NCI-H82 (cell line): ENCODE data around the gene TTYH1.
A peak's percentile ranks its signal among the peaks of the same experiment; 100 is the strongest.

Source experiments
- DNase-seq: peaks from one replicate; lab custom pipeline; 2025; lab: John Stamatoyannopoulos, UW

The TTYH1 gene

DNA sequence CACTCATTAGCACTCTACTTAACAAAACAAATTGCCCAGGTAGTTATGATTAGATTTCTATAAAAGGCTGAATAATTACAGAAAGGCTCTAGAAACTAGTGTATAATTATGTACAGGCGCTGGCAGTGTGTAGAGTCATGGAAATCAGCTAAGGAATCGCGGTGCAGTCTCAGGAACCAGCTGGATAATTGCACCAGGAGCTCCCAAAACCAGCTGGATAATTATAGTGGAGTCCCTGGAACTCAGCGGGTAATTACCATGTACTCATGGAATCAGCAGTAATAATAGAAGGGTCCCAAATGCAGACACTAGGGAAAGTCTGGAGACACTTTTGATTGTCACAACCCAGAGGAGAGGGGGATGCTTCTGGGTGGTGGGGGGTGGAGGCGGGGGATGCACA is 23.2 kb upstream of the TTYH1 start:
- no peak for DNase-seq

- DNase-seq = no peak
These were observed 21.9 kb upstream of the TTYH1 start for GRCh38 chr19:54393381-54393780.

GRCh38 chr19:54395685-54396084 is 19.6 kb upstream of the TTYH1 start:
- DNase-seq = no peak

DNA sequence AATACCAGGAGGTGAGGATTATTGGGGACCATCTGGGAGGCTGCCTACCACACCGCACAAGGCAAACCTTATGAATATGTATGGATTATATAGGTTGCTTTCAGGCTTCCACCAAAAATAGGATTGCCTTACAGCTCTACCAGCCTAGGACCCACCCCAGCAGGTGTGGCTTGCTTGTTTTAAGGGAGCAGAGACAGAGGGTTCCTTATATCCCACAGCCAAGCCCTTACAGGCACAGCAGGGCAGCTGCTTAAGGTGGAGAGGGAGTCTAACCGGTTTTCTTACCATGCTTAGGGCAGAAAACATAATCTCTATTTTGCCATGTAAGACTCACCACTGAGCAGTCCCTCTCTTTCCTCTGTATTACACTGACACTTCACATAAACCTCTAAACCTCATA is 16.1 kb upstream of the TTYH1 start:
- peak; percentile 62 for DNase-seq

DNA sequence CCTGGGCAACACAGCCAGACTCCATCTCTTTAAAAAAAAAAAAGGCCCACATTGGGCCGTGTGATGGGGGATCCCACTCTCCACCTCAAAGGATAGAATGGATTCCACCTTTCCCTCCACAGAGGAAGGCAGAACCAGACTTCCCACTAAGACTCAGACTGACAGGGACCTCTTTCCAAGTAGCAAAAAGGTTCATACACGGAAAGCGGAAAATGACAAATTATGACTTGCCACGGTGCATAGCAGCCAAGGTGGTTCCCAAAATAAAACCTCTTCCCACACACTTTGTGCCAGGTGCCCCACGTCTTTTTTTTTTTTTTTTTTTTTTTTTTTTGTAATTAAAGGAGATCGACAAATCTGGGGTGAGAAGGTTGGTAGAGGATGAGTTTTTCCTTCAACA is 14.4 kb upstream of the TTYH1 start:
- DNase-seq = no peak

GRCh38 chr19:54403054-54403453 is 12.2 kb upstream of the TTYH1 start:
- DNase-seq = no peak

GRCh38 chr19:54405628-54406027 is 9.6 kb upstream of the TTYH1 start:
- DNase-seq = no peak

- DNase-seq = no peak
These were observed 7.5 kb upstream of the TTYH1 start for GRCh38 chr19:54407780-54408179.

DNA sequence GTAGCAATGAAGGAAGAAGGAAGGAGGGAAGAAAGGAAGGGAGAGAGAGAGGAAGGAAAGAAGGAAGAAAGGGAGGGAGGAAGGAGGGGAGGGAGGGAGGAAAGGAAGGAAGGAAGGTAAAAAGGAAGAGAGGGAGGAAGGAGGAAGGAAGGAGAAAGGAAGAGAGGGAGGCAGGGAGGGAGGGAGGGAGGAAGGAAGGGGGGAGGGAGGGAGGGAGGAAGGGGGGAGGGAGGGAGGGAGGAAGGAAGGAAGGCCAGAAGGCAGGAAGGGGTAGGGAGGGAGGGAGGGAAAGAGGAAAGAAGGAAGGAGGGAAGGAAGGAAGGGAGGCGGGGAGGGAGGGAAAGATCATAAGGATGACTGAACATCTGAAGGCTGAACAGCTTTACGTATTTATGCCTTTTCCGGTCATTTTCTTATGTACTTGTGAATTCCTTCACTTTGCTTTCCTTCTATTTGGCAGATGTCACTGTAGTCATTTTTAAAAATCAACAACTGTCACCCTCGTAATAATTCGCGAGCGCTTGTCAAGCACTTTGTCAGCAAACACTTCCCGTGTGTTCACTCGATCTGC is 6.7 kb upstream of the TTYH1 start:
- no peak for DNase-seq

GRCh38 chr19:54411033-54411432 is 4.2 kb upstream of the TTYH1 start:
- no peak for DNase-seq

DNA sequence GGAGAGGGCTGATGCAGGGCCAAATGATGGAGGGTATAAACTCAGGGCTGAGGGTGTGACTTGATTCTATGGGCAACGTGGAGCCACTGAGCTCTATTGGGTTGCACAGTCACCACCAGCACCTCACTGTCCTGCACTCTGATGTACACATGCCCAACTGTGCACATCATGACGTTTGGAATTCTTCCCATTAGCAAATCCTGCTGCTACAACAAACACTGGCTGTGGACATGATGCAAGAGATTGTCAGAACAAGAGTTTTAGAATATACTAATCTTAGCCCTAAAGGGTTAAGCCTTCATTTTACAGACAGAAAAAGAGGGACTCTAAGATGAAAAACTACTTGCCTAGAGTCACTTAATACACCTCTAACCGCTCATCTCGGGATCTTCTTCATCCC is 2.4 kb upstream of the TTYH1 start:
- no peak for DNase-seq

- no peak for DNase-seq
These were observed 1.1 kb upstream of the TTYH1 start for GRCh38 chr19:54414156-54414555.

DNA sequence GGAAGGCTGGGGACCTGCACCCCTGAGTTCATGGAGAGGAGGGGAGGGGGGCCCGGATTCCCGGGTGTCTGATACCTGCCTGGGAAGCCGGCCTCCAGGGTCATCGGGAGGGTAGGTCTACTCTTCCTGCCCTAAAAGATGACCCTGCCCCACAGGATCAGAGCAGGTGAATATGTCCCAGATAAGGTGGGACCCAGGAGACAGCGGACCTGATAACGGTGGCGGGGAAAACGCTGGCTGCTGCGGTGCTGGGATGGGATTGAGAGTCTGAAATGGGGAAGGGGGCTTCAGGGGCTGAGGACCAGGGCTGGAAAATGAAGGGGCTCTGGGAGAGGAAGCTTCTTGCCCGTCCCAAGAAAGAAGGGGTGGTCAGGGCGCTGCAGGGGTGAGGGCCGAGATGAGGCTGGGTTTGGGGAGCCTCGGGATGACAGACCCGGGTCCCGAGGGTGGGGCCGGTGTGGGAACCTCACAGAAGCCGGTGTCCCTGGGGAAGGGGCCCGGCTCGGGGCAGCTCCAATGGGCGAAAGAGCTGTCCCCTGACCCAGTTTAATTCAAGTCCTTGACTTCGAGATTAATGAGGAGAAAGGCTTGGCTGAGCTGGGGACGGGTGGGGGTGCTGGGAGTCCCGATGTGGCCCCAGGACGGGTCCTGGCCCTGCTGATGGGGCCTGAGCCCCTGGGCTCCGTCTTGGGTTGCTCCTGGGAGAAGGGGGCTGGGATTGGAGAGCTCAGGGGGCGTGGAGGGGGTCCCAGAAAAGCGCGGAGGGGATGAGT is 823 bp downstream of the TTYH1 start:
- no peak for DNase-seq

GRCh38 chr19:54416695-54417491 is 1.6 kb downstream of the TTYH1 start:
- DNase-seq = no peak

GRCh38 chr19:54418030-54418929 is 3.0 kb downstream of the TTYH1 start:
- DNase-seq = no peak

- DNase-seq = no peak
These were observed 3.9 kb downstream of the TTYH1 start for GRCh38 chr19:54418930-54419800.

DNA sequence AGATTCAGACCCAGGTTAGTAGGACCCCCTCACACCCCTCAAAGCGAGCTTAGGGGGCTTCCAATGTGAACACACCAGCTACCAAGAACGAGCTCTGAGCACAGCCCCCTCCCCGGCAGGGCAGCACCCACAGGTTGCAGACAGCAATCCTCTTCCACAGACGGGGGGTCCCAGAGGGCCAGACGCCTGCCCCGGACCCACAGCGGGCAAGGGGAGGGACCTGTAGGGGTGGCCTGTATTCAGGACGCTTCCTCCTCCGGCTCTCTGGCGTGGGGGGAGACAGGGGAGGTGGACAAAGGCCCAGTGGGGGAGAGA is 4.8 kb downstream of the TTYH1 start:
- no peak for DNase-seq

DNA sequence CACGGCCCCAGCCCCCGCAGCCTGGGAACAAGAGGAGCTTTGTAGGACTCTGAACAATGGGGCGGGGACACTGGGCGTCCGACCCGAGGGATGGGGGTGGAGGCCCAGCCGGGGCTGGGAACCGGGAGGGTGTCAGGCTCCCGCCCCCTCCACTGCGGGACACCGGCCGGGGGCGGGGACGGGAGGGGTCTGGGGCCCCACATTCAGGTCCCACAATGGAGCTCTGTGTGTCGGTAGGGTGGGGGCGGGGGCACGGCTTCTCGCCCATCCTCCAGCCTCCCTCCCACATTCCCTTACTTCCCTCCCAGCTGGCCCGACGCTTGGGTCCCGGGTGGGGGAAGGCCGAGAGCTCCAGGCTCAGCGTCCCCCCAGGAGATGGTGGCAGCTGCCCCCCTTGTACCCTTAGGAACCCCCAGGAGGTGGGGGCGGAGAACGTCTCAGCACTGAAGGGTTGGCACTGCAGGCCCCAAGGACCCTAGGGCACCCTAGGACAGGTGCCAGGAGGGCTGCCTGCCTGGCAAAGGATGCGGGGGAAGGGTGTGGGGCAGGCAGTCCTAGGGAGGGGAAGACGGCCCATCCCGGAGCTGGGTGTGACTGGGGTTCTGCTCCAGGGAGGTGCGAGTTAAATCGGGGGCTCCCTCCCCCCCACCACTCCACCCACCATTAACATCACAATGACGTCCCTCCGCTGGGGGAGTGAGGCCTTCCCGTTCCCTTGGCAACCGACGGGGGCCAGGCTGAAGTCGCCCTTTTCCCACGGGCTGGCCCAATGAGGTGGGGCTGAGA is 5.3 kb downstream of the TTYH1 start:
- DNase-seq = no peak

DNA sequence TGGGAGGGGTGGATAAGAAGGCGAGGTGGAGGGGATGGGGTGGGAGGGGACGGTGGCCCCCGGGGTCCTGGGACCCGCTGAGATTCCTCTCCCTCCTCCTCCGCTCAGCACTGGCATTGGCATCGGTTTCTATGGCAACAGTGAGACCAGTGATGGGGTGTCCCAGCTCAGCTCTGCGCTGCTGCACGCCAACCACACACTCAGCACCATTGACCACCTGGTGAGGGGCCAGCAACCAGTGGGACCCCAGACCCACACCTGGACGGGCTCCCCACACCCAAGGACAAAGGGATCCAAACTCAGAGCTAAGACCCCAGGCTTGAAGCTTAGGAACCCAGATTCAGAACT is 5.9 kb downstream of the TTYH1 start:
- no peak for DNase-seq

DNA sequence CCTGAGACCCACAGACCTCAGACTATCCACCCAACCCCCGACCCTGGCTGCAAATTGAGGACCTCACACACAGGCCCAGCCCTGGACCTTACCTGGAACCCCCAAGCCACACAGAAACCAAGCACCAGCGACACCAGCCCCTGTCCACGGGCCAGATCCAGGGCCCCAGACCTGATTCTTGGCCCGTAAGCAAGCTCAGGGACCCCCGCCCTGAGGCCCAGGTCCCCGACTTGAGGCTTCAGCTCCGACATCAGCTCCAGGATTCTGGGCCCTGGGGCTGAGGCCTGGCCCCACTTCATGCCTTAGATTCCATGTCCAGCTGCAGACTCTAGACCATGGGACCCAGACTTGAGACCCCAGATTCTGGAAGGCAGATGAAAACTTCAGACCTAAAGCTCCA is 6.3 kb downstream of the TTYH1 start:
- DNase-seq = no peak

DNA sequence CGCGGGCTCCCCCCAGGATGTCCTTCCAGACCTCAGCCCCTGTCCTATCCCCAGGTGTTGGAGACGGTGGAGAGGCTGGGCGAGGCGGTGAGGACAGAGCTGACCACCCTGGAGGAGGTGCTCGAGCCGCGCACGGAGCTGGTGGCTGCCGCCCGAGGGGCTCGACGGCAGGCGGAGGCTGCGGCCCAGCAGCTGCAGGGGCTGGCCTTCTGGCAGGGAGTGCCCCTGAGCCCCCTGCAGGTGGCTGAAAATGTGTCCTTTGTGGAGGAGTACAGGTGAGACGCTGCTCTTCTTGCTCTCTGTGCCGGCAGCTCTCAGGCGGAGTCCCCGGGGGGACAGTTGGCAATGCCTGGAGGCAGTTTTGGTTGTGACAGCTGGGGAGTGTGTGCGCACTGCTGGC is 6.9 kb downstream of the TTYH1 start:
- no peak for DNase-seq
